Measurements from ENCODE around the gene NR2E1.

DNA sequence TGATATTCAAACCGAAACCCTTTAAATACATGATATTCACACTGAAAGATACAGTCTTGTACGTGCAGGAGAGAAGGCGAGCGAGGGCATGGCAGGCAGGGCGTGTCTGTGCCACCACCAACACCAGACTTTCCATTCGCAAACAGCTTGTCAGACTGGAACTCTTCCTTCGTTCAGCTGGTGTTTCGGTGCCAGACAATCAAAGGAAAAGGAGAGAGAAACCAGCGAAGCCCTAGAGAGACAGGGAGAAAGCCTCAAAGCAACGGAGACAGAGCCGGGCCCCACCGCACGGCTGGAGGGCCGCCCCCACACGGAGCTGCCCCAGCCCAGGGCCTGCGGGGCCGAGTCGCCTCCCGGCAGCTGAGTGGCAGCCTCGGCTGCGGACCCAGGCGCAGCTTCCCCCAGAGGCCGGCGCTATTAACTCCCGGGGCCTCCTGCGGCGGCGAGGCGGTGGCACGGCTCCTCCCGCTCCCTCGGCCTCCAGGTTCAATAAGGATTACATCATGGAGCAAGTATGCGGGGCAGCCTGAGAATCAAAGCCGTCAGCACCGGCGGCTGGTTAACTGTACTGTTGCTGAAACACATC is 32.1 kb upstream of the NR2E1 start:
- TF ChIP-seq, protein P1, sequence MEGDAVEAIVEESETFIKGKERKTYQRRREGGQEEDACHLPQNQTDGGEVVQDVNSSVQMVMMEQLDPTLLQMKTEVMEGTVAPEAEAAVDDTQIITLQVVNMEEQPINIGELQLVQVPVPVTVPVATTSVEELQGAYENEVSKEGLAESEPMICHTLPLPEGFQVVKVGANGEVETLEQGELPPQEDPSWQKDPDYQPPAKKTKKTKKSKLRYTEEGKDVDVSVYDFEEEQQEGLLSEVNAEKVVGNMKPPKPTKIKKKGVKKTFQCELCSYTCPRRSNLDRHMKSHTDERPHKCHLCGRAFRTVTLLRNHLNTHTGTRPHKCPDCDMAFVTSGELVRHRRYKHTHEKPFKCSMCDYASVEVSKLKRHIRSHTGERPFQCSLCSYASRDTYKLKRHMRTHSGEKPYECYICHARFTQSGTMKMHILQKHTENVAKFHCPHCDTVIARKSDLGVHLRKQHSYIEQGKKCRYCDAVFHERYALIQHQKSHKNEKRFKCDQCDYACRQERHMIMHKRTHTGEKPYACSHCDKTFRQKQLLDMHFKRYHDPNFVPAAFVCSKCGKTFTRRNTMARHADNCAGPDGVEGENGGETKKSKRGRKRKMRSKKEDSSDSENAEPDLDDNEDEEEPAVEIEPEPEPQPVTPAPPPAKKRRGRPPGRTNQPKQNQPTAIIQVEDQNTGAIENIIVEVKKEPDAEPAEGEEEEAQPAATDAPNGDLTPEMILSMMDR (IDR thresholded peaks at IDR 0.05), result no peak
- TF ChIP-seq POLR2A (IDR thresholded peaks at IDR 0.05), result no peak
